HG02571 (cell line): ENCODE measurements around the gene MTURN.
A peak's percentile ranks its signal among the peaks of the same experiment; 100 is the strongest.
"Not testable (repeated sequence)": the region's sequence is repeated elsewhere in the genome, so short reads cannot be mapped to it uniquely, and the experiment has no call there.

Source experiments
- ATAC-seq: cut with Tn5 transposase; IDR thresholded peaks from one replicate; pipeline ENCODE4 v1.9.1; 2021; ENCODE audit warnings: mild to moderate bottlenecking, moderate library complexity; ENCODE audit not compliant: unreplicated experiment

The MTURN gene

DNA sequence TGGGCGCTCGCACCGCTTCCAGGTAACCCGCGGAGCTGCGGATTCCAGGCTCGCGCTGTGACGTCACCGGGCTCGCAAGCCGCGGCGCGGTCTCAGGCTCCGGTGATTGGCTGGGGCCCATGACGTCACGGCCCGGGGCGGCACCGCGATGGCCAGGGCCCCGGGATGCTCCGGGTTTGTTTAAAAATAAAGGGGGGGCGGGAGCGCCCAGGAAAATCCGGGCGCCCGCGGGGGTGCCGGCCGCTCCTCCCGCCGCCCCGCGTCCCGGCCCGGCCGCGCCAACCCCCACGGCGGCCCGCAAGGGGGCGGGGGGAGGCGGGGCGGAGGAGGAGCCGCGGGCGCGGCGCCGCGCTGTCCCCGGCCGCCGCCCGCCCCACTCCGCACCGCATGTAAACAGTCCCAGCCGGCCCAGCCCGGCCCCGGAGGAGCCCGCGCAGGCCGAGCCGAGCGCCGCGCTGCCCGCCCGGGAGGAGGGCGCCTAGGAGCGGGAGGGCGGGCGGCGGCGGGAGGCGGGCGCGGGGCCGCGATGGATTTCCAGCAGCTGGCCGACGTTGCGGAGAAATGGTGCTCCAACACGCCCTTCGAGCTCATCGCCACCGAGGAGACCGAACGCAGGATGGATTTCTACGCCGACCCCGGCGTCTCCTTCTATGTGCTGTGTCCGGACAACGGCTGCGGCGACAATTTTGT lies at the start of gene MTURN:
Gene MTURN, plus strand, starts transcription at position 376 of the 690 bp plus-strand sequence. Its CDS starts 151 bp downstream, at position 527.
- peak; percentile 86 for ATAC-seq

DNA sequence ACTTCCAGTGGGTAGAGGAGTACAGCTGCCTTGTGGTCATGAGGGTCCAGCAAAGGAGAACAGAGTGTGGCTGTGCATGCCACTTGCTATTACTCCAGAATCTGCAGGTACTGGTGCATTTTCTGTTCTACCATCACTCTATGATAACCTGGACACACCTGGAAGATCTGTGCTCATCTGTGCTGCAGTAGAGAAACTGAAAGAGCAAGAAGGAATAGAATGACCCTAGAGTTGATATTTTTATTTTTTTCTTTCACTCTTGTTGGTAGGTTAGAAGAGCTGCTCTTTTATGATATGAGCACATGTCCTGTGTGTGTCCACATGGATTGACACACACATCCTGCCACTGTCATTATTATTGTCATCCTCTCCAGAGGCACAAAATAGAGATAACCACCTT lies 48.3 kb upstream of the MTURN start:
- no peak for ATAC-seq

DNA sequence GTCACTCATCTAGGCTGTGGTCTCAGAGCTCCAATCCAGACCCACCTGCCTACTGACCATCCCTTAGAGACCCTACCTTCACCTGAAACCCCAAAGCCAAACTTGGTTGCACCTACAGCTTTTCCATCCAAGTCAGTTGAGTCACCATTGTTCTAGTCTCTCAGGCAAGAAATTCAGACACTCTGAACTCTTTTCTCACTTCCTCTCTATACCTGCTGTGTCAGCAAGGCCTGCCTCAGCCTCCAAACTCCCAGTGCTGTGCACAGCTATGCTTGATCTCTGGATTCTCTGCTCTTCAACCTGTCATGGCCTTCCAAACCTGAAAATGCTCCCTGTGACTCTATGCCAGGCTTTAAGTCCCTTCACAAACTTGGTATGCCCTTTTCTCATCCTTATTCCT lies 47.4 kb upstream of the MTURN start:
- no peak for ATAC-seq

DNA sequence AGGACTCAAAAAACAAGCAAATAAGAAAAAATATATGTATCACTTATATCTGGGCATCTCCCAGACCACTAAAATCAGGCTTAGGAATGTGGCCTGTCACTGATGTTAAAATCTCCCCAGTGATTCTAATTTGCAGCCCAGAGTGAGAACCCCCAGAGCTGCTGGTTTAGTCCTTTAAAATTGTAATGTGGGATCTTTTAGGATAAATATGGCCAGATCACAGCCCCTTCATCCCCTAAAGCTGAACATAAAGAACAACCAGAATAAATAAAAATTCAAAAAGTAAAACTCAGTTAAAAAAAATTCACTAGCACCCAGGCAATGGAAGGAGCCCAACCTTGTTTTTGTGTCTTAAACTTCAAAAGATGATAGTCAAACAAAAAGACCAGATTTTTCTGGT lies 46.4 kb upstream of the MTURN start:
- ATAC-seq = no peak

DNA sequence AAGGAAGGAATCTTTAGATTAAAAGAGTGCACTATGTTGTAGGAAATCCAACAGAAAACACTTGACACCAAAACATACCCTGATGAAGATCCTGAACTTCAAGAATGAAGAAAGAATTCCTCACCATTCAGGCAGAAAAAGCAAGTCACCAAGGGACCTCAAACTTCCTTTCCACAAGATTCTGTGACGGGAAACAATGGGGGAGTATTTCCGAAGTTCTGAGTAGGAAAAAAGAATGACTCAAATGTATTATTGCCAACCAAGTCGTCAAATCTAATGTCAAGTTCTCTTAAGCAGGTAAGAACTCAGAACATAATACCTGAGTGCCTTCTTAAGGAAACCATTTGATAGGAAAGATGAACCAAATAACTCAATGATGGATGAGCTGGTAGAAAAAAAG lies 44.7 kb upstream of the MTURN start:
- no peak for ATAC-seq

DNA sequence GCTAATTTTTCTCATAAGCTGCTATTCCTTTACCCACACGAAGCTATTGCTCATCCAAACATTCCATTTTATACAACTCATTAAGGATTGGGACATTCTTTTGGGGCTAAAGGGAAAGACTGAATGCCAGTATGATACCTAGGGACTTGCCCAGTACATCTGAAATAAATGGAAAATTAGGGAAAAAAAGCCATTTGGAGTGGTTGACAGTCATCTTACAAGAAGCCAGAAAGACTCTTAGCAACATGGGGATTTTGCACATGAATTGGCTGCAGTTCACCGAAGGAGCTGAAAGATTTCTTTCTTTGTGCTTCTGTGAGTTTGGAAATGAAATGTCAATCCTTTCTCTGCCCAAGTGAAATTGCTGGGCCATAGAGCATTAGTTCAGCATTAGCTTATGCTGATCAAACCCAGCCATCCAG lies 43.3 kb upstream of the MTURN start:
- no peak for ATAC-seq

DNA sequence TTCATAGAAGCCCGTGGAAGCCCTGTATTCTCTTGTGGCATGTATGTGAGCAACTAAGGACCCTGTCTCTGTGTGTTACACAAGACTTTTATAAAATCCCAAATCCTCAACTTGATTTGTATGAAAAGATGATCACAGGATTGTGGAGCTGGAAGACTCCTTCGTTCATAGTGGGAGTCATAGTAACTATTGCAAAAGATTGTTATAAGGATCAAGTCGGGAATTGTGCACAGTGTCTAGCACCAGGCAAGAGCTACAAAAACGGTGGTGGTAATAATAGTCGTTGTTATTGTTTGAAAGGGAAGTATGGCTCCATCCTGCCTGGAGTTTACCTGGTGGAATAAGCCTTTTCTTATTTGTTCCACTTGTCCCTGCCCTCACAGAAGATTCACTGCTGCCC lies 42.8 kb upstream of the MTURN start:
- ATAC-seq = no peak

DNA sequence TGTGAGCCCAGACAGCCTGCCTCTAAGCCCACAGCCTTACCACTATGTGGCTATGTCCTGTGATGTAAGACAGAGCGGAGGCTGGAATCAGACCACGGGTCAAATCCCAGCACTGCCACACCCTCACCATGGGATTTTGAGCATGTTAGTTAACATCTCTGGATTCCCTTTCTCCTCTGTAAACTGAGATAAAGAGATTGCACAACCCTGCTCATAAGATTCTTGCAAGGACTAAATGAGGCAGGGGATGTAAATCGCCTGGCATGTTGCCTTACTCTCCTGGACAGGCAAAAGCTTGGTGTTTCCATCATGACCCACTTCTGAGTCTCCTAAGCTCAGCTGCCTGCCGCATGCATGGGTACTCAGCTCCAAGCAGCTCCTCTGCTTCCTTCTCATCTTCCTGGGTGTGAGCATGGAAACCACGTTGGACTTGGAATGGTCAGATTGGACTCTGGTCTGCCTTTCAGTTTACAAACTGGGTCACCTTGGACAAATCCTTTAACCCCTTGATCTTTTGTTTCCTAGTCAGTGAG lies 41.3 kb upstream of the MTURN start:
- ATAC-seq = no peak

DNA sequence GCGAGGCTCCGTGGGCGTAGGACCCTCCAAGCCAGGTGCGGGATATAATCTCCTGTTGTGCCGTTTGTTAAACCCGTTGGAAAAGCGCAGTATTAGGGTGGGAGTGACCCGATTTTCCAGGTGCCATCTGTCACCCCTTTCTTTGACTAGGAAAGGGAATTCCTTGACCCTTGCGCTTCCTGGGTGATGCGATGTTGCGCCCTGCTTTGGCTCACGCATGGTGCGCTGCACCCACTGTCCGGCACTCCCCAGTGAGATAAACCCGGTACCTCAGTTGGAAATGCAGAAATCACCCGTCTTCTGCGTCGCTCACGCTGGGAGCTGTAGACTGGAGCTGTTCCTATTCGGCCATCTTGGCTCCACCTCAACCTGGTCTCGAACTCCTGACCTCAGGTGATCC lies 36.2 kb upstream of the MTURN start:
- not testable (repeated sequence) for ATAC-seq

DNA sequence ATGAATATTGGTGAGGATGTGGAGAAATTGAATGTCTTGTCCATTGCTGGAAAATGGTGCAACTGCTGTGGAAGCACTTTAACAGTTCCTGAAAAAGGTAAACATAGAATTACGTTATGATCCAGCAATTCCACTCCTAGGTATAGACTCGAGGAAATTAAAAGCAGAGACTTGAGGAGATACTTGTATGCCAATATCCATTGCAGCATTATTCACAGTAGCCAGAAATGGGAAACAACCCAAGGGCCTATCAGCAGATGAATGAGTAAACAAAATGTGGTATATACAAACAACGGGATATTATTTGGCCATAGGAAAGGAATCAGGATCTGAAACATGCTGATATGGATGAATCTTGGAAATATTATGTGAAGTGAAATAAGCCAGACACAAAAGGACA lies 32.5 kb upstream of the MTURN start:
- ATAC-seq = no peak

DNA sequence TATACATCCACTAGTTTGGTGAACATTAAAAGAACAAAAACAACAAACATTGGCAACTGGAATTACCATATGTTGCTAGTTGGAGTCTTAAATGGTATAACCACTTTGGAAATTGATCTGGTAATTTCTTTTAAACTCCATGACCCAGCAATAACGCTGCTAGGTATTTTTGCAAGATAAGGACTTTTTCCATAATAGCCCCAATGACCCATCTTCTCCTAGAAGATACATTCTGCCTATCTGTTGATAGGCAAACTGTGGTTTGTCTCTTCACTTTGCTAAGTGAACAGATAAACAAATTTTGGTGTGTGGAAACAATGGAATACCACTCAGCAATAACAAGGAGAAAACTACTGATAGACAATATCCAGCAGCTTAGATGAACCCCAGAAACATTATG lies 30.6 kb upstream of the MTURN start:
- no peak for ATAC-seq

DNA sequence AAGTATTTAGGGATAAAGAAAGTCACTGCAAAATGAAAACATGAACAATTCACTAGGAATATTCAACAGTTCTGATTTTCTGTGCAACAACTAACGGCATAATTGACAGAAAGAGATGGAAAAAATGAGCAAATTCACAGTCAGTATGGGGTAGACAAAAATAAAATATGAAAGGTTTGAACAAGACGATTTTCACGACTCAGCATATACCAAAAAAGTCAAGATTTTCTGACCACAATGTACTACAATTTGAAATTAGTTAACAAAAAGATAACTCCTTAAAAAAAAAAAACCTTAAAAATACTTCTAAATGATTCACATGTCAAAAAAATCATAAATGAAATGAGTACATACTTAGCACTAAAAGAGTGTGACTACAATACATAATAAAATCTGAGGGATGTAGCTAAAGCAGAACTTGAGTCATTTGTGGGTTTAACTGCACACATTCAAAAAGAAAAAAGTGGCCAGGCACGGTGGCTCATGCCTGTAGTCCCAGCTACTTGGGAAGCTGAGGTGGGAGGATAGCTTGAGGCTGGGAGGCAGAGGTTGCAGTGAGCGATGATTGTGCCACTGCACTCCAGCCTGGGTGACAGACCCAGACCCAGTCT lies 22.6 kb upstream of the MTURN start:
- no peak for ATAC-seq

DNA sequence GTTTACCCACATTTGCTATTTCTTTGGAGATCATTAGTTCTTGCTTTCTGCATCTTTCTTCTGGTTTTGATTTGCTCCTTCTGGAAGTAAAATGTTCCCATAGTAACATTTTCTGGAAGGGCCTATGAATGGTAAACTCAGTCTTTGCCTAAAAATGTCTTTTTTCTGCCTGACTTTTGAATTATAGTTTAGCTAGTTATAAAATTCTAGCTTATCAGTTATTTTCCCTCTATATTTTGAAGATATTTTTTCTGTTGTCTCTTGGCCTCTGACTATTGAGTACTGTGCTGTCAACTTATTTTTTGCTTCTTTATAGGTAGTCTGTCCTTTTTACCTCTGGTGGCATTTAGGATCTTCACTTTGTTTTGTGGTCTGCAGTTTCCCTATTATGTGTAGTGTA lies 21.6 kb upstream of the MTURN start:
- ATAC-seq = no peak

DNA sequence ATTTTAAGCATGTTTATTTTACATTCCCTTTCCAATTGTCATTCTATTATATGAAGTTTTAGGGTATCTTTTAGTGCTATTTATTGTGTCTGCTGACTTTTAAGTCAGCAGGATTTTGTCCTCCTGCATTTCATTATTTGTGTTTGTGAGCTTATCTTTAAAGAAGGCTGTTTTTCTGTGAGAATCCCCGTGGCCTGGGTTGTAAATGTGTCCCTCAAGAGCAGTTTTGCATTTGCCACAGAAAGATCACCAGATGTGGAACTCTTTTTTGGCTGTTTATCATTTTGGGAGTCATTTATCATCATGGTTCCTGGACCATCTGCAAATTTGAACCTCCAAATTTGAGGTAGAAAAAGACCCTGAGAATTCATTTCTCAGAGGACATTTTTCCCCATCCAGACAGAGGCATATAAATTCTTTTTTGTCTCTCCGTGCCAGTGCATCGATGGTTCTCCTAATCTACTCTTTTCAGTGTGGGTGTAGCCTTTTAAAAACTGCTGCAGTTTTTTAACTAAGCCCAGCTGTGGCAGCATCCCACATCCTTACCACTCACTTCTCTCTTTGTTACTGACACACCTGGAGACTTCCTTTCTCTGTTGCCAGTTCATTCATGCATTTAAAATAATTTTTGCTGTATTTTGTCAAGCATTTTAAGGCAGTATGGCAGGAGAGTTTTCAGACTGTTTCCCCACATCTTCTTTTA lies 20.1 kb upstream of the MTURN start:
- ATAC-seq = no peak

DNA sequence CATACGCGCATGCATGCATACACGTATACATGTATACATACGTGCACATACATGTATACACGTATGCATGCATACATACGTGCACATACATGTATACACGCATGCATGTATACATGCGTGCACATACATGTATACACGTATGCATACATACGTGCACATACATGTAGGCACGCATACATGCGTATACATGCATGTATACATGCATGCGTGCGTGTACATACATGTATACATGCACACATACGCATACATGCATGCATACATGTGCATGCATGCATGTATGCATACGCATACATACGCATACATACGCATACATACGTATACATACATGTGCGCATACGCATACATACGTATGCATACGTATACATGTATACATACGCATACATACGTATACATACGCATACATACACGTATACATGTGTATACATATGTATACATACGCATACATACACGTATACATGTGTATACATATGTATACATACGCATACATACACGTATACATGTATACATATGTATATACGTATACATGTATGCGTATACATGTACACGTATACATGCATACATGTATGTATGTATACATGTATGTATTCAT lies 19.0 kb upstream of the MTURN start:
- ATAC-seq = no peak

DNA sequence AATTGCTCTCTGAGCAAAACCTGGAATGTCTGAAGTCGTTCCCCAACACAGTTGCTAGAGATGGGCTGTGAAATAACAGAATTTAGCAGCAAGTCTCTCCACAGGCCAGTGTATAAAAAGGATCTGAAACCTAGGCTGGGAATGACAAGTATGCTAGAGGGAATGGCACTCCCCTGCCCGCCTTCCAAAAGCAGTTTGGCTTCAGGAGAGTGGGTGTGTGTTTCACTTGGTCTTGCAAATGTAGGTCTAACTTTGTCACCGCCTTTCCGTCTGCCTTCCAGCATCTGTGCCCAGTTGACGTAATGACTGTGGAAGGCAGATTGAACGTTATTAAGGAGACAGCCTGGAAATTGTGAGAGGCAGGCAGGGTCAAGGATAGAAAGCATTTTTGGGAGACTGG lies 18.0 kb upstream of the MTURN start:
- ATAC-seq = no peak

DNA sequence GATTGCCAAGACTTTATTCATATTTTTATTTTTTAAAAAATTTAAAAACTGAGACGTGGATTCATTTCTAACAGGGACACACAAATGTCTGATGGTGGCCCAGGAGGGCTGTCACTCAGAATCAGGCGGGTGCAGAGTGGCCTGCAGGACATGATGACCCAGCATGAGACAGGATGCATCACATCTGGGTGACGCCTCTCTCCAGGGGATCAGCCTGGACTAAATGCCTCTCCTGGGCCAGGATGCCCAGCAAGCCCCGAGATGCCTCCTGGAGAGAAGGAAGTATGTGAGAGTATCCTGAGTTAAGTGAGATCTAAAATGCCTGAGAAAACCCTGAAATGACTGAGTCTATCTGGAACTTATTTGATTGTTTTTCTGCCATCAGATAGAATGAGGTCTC lies 16.9 kb upstream of the MTURN start:
- ATAC-seq = no peak

DNA sequence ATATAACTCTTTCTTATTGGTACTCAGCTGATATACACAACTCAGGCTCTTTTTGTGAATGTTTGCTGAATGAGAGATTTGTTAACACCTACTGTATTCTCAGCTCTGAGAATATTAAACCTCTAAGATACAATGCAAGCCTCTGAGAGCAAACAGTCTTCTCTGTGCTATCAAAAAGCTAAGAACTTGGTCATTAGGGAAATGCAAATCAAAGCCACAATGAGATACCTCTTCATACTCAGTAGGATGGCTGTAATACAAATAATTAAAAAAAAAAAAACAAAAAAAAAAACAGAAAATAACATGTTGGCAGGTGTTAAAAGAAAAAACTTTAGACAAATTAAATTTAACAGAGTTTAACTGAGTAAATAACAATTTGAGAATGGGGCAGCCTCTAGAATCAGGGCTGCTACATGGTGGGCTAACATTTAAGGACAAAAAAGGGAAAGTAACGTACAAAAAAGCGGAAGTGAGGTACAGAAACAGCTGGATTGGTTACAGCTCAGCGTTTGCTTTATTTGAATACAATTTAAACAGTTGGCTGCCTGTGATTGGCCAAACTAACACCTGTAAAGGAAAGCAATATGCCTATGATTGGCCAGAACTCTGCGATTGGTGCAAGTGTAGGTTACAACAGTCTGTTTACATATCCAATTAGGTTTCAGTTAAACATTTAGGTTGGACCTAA lies 14.8 kb upstream of the MTURN start:
- no peak for ATAC-seq

DNA sequence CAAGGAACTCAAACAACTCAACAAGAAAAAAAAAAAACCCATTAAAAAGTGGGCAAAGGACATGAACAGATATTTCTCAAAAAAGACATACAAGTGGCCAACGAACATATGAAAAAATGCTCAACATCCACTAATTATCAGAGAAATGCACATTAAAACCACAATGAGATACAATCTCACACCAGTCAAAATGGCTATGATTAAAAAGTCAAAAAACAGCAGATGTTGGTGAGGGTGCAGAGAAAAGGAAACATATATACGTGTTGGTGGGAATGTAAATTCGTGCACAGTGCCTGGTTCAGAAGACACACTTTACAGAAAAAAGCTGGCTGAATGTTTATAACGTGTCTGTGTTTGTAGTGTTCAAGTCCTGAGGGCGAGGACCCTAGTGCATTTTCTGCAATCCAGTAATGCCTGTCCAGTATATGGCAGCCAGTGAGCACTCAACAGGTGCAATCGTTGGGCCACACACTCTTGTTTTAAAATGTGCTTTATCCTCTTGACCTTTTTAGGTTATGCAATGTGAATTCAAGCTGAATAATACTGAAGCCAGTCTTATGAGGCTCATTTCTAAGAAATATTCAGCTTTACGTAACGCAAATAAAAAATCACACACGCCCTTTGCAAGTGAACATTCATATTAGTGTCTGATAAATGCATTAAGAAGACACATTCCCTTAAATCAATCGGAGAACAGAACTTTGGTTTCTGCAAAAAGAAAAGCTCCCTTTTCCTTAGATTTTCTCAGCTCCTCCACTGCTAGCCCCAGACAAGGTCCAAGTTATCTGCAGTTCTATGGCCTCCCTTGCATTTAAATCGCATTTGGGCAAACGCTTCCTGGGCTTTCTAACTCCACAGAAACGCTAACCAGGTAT lies 813 bp upstream of the MTURN start:
- ATAC-seq = no peak
